ENCODE measurements around the gene PRTG. TPM values are rescaled to one million over a fixed set of nuclear protein-coding genes. Genes with fewer than 3 reads are reported as not detected.

PRTG gene
- polyA plus RNA-seq, 1 of the 3 experiments (the other 2 are of a cell fraction) = 3.0 TPM

DNA sequence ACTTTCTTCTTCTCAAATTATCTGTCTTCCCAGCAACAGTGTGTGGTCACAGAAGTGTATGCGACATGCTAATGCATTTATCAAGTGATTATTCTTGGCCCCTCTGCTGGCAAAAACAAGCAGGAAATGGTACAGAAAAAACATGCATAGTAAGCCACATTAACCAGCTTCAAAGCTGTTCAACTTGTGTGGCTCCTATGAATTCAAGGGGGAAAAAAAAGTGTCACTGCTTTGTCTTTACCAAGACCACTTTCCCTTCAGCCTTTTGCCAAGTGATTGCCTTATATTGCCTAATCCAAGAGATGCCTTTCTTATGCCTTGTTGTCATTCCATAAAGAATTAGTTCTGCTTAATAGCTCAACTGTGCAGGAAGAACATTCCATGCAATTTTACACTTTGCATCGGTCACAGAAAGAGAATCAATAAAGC is 39.1 kb downstream of the PRTG start:
- H3K9me3 ChIP-seq = no peaks in the 10 kb centered on the region
- H2AFZ ChIP-seq (ENCODE audit: low read depth) = no peak overlapping the region
- H3K4me2 ChIP-seq = no peak overlapping the region
- WGBS (ENCODE audit: low lambda C conversion rate) = 79% methylated on average over 2 of the region's 2 CpGs
- ChIA-PET CTCF (interaction anchor here (0.8 to 1.6 kb wide), 3 partner anchors 10 to 35 kb away, joined by 3 read pairs; no protein-coding TSS in a partner anchor), POLR2A (no interaction called here)
- H3K27ac ChIP-seq (ENCODE audit: low read depth in 2 of 2, low read length in 1 of 2) = no peak overlapping the region; a peak in 2 of 4 replicates
- no peaks in the 10 kb centered on the region for H3K27me3 ChIP-seq (ENCODE audit: insufficient read depth)
- no peaks in the 10 kb centered on the region for H3F3A ChIP-seq (replicated peaks; ENCODE audit: insufficient read depth)
- TF ChIP-seq FOXJ3 (CRISPR knock-in tag; IDR thresholded peaks at IDR 0.05) (no peak), RFX5 (IDR thresholded peaks at IDR 0.05; ENCODE audit: low read length) (no peak), CHD2 (IDR thresholded peaks at IDR 0.05; ENCODE audit: low read length, partially characterized antibody) (no peak), RCOR1 (IDR thresholded peaks at IDR 0.05; ENCODE audit: low read length) (no peak), FOSL2 (IDR thresholded peaks at IDR 0.05; ENCODE audit: borderline replicate concordance, low read depth) (no peak), EZH2phosphoT487 (IDR thresholded peaks at IDR 0.05; ENCODE audit: borderline replicate concordance, low read depth) (no peak), SIN3A (IDR thresholded peaks at IDR 0.05; ENCODE audit: borderline replicate concordance, low read depth, low read length) (no peak), MEF2A (IDR thresholded peaks at IDR 0.05; ENCODE audit: borderline replicate concordance, low read depth) (no peak), POLR2AphosphoS5 (IDR thresholded peaks at IDR 0.05; ENCODE audit: low read depth, low read length) (no peak), SMC3 (IDR thresholded peaks at IDR 0.05; ENCODE audit: low read depth, low read length) (no peak), TEAD4 (IDR thresholded peaks at IDR 0.05; ENCODE audit: borderline replicate concordance, insufficient read depth) (no peak), EP300 (IDR thresholded peaks at IDR 0.05; ENCODE audit: borderline replicate concordance in 1 of 2, low read depth in 1 of 2, low read length in 1 of 2) (no peak), RAD21 (IDR thresholded peaks at IDR 0.05; ENCODE audit: low read length) (no peak), GABPA (IDR thresholded peaks at IDR 0.05; ENCODE audit: low read depth) (no peak)
- TF ChIP-seq, protein P1, sequence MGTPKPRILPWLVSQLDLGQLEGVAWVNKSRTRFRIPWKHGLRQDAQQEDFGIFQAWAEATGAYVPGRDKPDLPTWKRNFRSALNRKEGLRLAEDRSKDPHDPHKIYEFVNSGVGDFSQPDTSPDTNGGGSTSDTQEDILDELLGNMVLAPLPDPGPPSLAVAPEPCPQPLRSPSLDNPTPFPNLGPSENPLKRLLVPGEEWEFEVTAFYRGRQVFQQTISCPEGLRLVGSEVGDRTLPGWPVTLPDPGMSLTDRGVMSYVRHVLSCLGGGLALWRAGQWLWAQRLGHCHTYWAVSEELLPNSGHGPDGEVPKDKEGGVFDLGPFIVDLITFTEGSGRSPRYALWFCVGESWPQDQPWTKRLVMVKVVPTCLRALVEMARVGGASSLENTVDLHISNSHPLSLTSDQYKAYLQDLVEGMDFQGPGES (IDR thresholded peaks at IDR 0.05; ENCODE audit: low read depth, low read length) = no peak
- TF ChIP-seq, protein P2, sequence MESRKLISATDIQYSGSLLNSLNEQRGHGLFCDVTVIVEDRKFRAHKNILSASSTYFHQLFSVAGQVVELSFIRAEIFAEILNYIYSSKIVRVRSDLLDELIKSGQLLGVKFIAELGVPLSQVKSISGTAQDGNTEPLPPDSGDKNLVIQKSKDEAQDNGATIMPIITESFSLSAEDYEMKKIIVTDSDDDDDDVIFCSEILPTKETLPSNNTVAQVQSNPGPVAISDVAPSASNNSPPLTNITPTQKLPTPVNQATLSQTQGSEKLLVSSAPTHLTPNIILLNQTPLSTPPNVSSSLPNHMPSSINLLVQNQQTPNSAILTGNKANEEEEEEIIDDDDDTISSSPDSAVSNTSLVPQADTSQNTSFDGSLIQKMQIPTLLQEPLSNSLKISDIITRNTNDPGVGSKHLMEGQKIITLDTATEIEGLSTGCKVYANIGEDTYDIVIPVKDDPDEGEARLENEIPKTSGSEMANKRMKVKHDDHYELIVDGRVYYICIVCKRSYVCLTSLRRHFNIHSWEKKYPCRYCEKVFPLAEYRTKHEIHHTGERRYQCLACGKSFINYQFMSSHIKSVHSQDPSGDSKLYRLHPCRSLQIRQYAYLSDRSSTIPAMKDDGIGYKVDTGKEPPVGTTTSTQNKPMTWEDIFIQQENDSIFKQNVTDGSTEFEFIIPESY (IDR thresholded peaks at IDR 0.05; ENCODE audit: borderline replicate concordance, low read depth) = no peak
- TF ChIP-seq, protein P3, sequence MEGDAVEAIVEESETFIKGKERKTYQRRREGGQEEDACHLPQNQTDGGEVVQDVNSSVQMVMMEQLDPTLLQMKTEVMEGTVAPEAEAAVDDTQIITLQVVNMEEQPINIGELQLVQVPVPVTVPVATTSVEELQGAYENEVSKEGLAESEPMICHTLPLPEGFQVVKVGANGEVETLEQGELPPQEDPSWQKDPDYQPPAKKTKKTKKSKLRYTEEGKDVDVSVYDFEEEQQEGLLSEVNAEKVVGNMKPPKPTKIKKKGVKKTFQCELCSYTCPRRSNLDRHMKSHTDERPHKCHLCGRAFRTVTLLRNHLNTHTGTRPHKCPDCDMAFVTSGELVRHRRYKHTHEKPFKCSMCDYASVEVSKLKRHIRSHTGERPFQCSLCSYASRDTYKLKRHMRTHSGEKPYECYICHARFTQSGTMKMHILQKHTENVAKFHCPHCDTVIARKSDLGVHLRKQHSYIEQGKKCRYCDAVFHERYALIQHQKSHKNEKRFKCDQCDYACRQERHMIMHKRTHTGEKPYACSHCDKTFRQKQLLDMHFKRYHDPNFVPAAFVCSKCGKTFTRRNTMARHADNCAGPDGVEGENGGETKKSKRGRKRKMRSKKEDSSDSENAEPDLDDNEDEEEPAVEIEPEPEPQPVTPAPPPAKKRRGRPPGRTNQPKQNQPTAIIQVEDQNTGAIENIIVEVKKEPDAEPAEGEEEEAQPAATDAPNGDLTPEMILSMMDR (IDR thresholded peaks at IDR 0.05) = no peak
- TF ChIP-seq, protein P4, sequence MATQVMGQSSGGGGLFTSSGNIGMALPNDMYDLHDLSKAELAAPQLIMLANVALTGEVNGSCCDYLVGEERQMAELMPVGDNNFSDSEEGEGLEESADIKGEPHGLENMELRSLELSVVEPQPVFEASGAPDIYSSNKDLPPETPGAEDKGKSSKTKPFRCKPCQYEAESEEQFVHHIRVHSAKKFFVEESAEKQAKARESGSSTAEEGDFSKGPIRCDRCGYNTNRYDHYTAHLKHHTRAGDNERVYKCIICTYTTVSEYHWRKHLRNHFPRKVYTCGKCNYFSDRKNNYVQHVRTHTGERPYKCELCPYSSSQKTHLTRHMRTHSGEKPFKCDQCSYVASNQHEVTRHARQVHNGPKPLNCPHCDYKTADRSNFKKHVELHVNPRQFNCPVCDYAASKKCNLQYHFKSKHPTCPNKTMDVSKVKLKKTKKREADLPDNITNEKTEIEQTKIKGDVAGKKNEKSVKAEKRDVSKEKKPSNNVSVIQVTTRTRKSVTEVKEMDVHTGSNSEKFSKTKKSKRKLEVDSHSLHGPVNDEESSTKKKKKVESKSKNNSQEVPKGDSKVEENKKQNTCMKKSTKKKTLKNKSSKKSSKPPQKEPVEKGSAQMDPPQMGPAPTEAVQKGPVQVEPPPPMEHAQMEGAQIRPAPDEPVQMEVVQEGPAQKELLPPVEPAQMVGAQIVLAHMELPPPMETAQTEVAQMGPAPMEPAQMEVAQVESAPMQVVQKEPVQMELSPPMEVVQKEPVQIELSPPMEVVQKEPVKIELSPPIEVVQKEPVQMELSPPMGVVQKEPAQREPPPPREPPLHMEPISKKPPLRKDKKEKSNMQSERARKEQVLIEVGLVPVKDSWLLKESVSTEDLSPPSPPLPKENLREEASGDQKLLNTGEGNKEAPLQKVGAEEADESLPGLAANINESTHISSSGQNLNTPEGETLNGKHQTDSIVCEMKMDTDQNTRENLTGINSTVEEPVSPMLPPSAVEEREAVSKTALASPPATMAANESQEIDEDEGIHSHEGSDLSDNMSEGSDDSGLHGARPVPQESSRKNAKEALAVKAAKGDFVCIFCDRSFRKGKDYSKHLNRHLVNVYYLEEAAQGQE (IDR thresholded peaks at IDR 0.05; ENCODE audit: low read depth, low read length) = no peak
- TF ChIP-seq, protein P5, sequence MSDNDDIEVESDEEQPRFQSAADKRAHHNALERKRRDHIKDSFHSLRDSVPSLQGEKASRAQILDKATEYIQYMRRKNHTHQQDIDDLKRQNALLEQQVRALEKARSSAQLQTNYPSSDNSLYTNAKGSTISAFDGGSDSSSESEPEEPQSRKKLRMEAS (IDR thresholded peaks at IDR 0.05; ENCODE audit: low read depth) = no peak
- TF ChIP-seq, protein P6, sequence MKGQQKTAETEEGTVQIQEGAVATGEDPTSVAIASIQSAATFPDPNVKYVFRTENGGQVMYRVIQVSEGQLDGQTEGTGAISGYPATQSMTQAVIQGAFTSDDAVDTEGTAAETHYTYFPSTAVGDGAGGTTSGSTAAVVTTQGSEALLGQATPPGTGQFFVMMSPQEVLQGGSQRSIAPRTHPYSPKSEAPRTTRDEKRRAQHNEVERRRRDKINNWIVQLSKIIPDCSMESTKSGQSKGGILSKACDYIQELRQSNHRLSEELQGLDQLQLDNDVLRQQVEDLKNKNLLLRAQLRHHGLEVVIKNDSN (IDR thresholded peaks at IDR 0.05; ENCODE audit: borderline replicate concordance, low read depth) = no peak
- H3K36me3 ChIP-seq (replicated peaks in 1 of 2; ENCODE audit: control insufficient read depth in 1 of 2, insufficient read depth in 2 of 2, low read length in 1 of 2) = no peaks in the 10 kb centered on the region
- no peaks in the 10 kb centered on the region; the same call in 1 of the 2 replicates for H4K20me1 ChIP-seq (ENCODE audit: insufficient read depth)
- no peak overlapping the region for H3K4me3 ChIP-seq (ENCODE audit: low read depth in 2 of 2, low read length in 1 of 2)
- peaks cover 0 to 8% of the 10 kb centered on the region in 2 experiments; a peak in 2 of 4 replicates for H3K4me1 ChIP-seq (ENCODE audit: control insufficient read depth in 1 of 2, insufficient read depth in 2 of 2, low read depth in 1 of 2, low read length in 1 of 2)
- H3K79me2 ChIP-seq (ENCODE audit: insufficient read depth) = no peaks in the 10 kb centered on the region; the same call in 1 of the 2 replicates
- no peak overlapping the region for H3K9ac ChIP-seq
- no peak for DNase-seq
- H3K9me2 ChIP-seq = no peaks in the 10 kb centered on the region; the same call in 1 of the 2 replicates

Measured in SK-N-SH (cell line).